C4-2B (cell line): ENCODE results near the gene ANXA9.

Experiments used
- H3K27ac ChIP-seq: fragments of 450-650 bp; 2 replicates; pipeline ENCODE4 v1.5.1; 2017
- CTCF ChIP-seq: fragments of 450-650 bp; conservative IDR thresholded peaks from 2 replicates; pipeline ENCODE4 v1.5.1; 2017; ENCODE audit warnings: mild to moderate bottlenecking
- ZFX ChIP-seq: fragments of 450-650 bp; IDR thresholded peaks from 2 replicates; pipeline ENCODE4 v1.6.1; 2017

Gene ANXA9

GRCh38 chr1:150976401-150976821 is 5.7 kb upstream of the ANXA9 start:
- no peak overlapping the region for H3K27ac ChIP-seq
- TF ChIP-seq CTCF (no peak), ZFX (no peak)

- no peak overlapping the region for H3K27ac ChIP-seq
- no peak for TF ChIP-seq ZFX
- TF ChIP-seq CTCF = no peak
Measured at GRCh38 chr1:150976879-150977694, 5.0 kb upstream of the ANXA9 start.

GRCh38 chr1:150979092-150980056 is 2.7 kb upstream of the ANXA9 start:
- no peak for TF ChIP-seq ZFX
- peak; percentile 100 for TF ChIP-seq CTCF
- H3K27ac ChIP-seq = no peak overlapping the region

GRCh38 chr1:150981177-150981804 is 801 bp upstream of the ANXA9 start:
- TF ChIP-seq ZFX = no peak
- TF ChIP-seq CTCF = no peak
- peak overlapping the region; percentile 44 for H3K27ac ChIP-seq

GRCh38 chr1:150985179-150985825 is 3.2 kb downstream of the ANXA9 start:
- no peak overlapping the region for H3K27ac ChIP-seq
- TF ChIP-seq CTCF = no peak
- no peak for TF ChIP-seq ZFX

GRCh38 chr1:150987924-150988323 is 5.8 kb downstream of the ANXA9 start:
- TF ChIP-seq CTCF = no peak
- no peak for TF ChIP-seq ZFX
- H3K27ac ChIP-seq = no peak overlapping the region
